ENCODE measurements around the gene C3orf22. TPM values are rescaled to one million over a fixed set of nuclear protein-coding genes. Genes with fewer than 3 reads are reported as not detected.

The C3orf22 gene
- polyA plus RNA-seq, 1 donor from 2014 or later, result not detected

DNA sequence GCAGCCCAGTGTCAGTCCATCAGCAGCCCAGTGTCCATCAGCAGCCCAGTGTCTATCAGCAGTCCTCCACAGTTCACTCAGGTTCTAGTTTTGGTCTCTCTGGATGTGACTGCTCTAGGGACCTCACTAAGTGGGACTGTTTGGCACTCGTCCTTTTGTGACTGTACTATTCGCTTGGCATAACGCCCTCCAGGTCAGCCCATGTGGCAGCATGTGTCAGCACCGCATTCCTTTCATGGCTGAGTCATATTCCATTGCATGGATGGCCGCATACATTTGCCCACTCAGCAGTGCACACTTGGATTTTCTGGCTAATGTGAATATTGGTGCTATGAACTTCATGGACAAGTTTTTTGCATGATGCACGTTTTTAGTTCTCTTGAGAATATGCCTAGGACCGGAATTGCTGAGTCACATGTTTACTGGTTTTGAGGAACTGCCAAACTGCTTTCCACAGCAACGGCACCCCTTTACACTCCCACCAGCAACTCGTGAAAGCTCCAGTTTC is 18.3 kb downstream of the C3orf22 start:
- Histone ChIP-seq H3K27me3 (ENCODE audit: insufficient read depth, low read depth, low read length) (no peaks in the 10 kb centered on the region), H4K20me1 (ENCODE audit: insufficient read depth) (no peaks in the 10 kb centered on the region), H3F3A (ENCODE audit: insufficient read depth, low read length, poor library complexity, severe bottlenecking) (no peaks in the 10 kb centered on the region), H3K9me3 (ENCODE audit: low read length) (no peaks in the 10 kb centered on the region), H3K36me3 (ENCODE audit: insufficient read depth, low read length) (no peaks in the 10 kb centered on the region), H3K4me2 (ENCODE audit: low read length) (no peak overlapping the region), H2AFZ (ENCODE audit: low read depth, low read length) (no peak overlapping the region), H3K9me2 (ENCODE audit: insufficient read depth, low read length) (no peaks in the 10 kb centered on the region), H3K27ac (ENCODE audit: low read length) (no peak overlapping the region), H3K79me2 (replicated peaks; ENCODE audit: insufficient read depth, low read length) (no peaks in the 10 kb centered on the region), H3K4me3 (ENCODE audit: low read length) (no peak overlapping the region), H3K9ac (ENCODE audit: low read length) (no peak overlapping the region)
- TF ChIP-seq, protein P1, sequence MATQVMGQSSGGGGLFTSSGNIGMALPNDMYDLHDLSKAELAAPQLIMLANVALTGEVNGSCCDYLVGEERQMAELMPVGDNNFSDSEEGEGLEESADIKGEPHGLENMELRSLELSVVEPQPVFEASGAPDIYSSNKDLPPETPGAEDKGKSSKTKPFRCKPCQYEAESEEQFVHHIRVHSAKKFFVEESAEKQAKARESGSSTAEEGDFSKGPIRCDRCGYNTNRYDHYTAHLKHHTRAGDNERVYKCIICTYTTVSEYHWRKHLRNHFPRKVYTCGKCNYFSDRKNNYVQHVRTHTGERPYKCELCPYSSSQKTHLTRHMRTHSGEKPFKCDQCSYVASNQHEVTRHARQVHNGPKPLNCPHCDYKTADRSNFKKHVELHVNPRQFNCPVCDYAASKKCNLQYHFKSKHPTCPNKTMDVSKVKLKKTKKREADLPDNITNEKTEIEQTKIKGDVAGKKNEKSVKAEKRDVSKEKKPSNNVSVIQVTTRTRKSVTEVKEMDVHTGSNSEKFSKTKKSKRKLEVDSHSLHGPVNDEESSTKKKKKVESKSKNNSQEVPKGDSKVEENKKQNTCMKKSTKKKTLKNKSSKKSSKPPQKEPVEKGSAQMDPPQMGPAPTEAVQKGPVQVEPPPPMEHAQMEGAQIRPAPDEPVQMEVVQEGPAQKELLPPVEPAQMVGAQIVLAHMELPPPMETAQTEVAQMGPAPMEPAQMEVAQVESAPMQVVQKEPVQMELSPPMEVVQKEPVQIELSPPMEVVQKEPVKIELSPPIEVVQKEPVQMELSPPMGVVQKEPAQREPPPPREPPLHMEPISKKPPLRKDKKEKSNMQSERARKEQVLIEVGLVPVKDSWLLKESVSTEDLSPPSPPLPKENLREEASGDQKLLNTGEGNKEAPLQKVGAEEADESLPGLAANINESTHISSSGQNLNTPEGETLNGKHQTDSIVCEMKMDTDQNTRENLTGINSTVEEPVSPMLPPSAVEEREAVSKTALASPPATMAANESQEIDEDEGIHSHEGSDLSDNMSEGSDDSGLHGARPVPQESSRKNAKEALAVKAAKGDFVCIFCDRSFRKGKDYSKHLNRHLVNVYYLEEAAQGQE (IDR thresholded peaks at IDR 0.05; ENCODE audit: borderline replicate concordance), result no peak
- no peak for TF ChIP-seq RAD21 (conservative IDR thresholded peaks at IDR 0.05)
- TF ChIP-seq SMC3 (conservative IDR thresholded peaks at IDR 0.05; ENCODE audit: poor library complexity), result no peak
- TF ChIP-seq, protein P2, sequence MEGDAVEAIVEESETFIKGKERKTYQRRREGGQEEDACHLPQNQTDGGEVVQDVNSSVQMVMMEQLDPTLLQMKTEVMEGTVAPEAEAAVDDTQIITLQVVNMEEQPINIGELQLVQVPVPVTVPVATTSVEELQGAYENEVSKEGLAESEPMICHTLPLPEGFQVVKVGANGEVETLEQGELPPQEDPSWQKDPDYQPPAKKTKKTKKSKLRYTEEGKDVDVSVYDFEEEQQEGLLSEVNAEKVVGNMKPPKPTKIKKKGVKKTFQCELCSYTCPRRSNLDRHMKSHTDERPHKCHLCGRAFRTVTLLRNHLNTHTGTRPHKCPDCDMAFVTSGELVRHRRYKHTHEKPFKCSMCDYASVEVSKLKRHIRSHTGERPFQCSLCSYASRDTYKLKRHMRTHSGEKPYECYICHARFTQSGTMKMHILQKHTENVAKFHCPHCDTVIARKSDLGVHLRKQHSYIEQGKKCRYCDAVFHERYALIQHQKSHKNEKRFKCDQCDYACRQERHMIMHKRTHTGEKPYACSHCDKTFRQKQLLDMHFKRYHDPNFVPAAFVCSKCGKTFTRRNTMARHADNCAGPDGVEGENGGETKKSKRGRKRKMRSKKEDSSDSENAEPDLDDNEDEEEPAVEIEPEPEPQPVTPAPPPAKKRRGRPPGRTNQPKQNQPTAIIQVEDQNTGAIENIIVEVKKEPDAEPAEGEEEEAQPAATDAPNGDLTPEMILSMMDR (IDR thresholded peaks at IDR 0.05; ENCODE audit: poor library complexity, severe bottlenecking), result no peak
- TF ChIP-seq POLR2AphosphoS5 (IDR thresholded peaks at IDR 0.05), result no peak

DNA sequence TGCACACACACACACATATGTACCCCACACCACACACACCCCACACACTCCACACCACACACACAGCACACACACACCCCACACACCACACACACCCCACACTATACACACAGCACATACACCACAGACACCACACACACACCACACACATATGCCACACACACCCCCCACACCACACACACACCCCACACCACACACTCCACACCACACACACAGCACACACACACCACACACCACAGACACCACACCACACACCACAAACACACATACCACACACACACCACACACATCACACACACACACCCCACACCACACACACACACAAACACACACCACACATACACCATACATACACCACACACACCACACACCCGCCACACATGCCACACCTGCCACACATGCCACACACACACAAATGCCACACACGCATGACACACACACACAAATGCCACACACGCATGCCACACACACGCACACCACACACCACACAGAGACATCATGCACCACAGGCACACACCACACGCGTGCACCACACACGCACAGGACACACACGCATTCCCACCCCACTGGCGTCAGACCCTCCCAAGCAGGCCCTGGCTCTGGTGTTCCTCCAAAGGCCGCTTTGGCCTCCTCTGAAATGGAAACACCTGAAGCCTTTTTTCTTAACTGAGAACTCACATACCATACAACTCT is 19.0 kb downstream of the C3orf22 start:
- no peak overlapping the region for H3K4me2 ChIP-seq (ENCODE audit: low read length)
- no peaks in the 10 kb centered on the region for H3K9me2 ChIP-seq (ENCODE audit: insufficient read depth, low read length)
- H3K27ac ChIP-seq (ENCODE audit: low read length), result no peak overlapping the region
- no peaks in the 10 kb centered on the region for H3K27me3 ChIP-seq (ENCODE audit: insufficient read depth, low read depth, low read length)
- no peaks in the 10 kb centered on the region for H3K36me3 ChIP-seq (ENCODE audit: insufficient read depth, low read length)
- H3K4me3 ChIP-seq (ENCODE audit: low read length), result no peak overlapping the region
- no peak overlapping the region for H2AFZ ChIP-seq (ENCODE audit: low read depth, low read length)
- H3K9ac ChIP-seq (ENCODE audit: low read length), result no peak overlapping the region
- TF ChIP-seq TAF1 (IDR thresholded peaks at IDR 0.05; ENCODE audit: low read depth), result no peak
- TF ChIP-seq, protein P2 (IDR thresholded peaks at IDR 0.05; ENCODE audit: poor library complexity, severe bottlenecking), result no peak
- no peak for TF ChIP-seq EP300 (conservative IDR thresholded peaks at IDR 0.05; ENCODE audit: poor library complexity, severe bottlenecking)
- no peak for TF ChIP-seq EZH2 (IDR thresholded peaks at IDR 0.05; ENCODE audit: borderline replicate concordance, insufficient read depth, low read length, poor library complexity, severe bottlenecking)
- no peak for TF ChIP-seq MXI1 (conservative IDR thresholded peaks at IDR 0.05; ENCODE audit: poor library complexity, severe bottlenecking)
- no peaks in the 10 kb centered on the region for H4K20me1 ChIP-seq (ENCODE audit: insufficient read depth)
- H3K79me2 ChIP-seq (replicated peaks; ENCODE audit: insufficient read depth, low read length), result no peaks in the 10 kb centered on the region
- no peaks in the 10 kb centered on the region for H3K9me3 ChIP-seq (ENCODE audit: low read length)
- H3F3A ChIP-seq (ENCODE audit: insufficient read depth, low read length, poor library complexity, severe bottlenecking), result no peaks in the 10 kb centered on the region

All from neural cell (in vitro differentiated cells).